Renal cortex interstitium (tissue), 11 donors: ENCODE measurements around the gene CYTH3. TPM values are rescaled to one million over a fixed set of nuclear protein-coding genes. Genes with fewer than 3 reads are reported as not detected.
"Not testable (repeated sequence)": the region's sequence is repeated elsewhere in the genome, so short reads cannot be mapped to it uniquely, and the experiment has no call there.

Experiments
- DNase-seq, 11 donors: peaks; one replicate each; pipeline ENCODE4 v3.0.0-alpha.2; 2013; ENCODE audit warnings: low read depth in 9 of 11, low spot score in 4 of 11; ENCODE audit errors: extremely low read depth in 1 of 11
- polyA plus RNA-seq, 3 donors: library from polyadenylated mRNA; unstranded; fragments of 120-200 nt; gene quantifications; one replicate each; pipeline ENCODE4 v1.2.1, GENCODE V29; 2013; ENCODE audit not compliant: insufficient read length in 3 of 3

Gene CYTH3
- polyA plus RNA-seq, 3 donors: 33.8 to 40.4 (median 38.6) TPM

DNA sequence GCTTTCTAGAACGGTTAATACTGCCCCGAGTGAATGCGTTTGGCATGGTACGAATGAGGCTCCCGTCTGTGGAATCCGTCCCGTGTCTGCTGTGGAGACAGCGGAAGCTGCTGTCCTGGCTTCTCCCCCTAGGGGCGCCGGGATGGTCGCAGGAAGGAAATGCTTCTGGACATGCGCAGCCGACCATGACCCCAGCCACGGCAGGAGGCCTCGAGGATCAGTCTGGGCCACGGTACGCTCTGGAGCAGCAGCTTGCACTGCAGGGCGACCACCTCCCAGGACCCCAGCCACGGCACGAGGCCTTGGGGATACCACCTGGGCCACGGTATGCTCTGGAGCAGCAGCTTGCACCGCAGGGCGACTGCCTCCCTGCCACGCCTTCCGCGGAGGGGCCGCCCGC, 107.9 kb downstream of the CYTH3 start:
- no peak for DNase-seq

DNA sequence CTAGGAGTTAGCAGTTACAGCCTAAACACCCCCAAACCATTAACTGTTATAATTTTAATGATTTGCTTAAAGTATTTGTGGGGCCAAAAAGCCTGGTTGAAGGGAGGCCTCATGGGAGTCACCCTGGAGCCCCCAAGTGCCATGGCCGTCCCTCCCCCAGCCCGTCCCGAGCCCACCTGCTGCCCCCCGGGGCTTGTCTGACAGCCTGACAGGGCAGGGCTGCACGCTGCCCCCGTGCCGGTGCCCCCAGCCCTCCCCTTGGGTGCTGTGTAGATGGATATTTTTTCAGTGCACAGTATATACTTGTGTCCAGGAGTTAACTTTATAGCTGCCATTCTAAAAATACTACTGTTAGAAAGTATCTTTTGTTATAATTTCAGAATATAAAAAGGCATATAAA, 108.4 kb downstream of the CYTH3 start:
- no peak for DNase-seq

DNA sequence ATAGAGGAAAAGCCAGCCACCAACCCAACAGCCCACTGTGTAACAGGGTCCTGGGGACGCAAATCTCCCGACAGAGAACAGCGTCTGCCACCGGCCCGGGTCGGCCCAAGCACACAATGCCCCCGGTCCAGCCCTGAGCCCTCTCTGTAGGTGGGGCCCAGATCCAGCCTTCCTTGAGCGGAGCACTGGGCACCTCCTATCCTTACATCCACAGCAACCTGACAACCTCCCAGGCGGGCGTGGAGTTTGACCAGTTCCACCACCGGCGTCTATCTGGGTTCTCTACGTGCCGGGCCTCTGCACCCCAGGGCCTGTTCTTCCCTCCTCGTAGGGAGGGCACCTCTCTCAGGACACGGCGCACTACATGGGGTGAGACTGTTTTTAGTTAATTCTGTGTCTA, 109.0 kb downstream of the CYTH3 start:
- DNase-seq: no peak

DNA sequence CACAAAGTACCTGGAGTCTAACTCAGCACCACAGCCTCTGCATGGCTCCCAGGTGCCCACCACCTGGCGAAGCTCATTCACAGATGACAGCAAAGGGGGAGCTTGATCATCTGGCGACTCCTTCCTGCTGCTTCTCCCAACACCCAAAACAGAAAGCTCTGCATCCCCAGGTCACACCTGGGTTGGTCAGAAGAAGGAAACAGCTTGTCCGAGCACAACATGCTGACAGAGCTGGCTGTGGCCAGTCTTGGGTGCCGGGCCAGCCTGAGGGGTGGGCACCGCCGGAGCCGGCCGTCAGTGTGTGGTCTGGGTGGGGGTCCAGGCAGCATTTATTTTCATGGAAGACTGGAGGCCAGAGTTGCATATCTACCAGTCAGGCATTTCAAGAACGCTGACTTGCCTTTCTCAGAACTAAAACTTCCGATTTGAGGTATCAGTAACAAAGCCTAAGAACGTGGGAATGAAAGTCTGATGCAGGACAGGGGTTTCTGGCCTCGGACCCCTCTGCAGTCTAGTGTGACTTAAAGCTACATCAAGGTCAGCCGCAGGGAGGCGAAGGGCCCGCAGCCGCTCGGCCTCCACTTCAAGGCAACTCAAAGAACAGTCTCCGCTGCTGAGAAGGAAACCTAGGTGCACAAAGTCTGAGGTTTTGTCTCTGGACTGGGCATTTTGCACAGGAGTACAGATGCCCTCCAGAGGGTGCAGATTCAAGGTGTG, 109.6 kb downstream of the CYTH3 start:
- no peak for DNase-seq

DNA sequence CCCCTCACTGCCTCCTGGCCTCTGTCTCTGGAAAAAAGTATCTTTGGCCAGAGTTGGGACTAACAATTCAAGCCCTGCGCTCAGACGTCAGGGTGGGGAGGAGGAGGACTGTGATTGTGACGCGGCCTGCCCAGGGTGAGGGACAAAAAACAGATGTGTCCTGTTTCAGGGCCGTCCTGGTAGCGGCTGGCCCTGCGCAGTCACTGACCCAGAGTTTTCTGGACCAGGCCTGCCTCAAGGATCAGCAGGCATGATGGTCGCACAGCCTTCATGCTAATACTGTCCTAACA, 110.1 kb downstream of the CYTH3 start:
- DNase-seq: no peak

DNA sequence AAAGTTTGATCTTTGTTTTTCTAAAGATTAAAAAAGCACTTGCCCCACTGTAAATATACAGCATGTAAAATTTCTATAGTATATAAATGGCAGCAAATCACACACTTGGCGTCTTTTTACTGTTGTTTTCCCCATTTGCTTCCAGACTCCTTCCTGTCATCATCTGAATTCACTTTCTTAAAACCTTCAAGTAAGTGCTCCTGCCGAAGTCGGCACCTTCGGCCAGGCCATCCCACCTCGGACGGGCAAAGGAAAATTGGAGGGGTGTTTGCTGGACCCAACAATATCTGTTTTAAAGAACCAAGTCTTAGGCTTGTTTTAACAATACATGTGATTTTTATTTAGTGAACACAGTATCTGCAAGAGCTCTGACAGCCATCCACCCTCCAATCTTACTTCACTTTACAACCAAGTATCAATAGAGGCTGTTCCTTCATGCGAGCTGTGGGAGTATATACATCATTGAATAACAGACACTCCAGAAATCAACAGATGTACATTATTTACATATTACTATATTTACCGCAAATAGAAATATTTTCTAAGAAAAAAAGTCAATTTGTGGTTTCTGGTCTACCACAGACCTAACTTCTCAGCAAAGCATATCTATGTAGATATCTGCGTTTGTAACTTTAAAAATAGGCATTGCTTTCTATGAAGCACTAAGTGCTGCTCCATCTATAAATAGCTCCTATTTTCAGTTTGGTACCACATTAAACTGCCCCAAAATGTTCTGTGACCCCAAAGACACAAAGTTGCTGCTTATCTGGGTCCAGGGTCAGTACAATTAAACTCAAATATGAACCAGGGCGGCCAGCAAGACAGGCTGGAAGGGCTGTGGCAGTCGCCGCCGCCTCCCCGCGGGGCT, 110.7 kb downstream of the CYTH3 start:
- DNase-seq: no peak

DNA sequence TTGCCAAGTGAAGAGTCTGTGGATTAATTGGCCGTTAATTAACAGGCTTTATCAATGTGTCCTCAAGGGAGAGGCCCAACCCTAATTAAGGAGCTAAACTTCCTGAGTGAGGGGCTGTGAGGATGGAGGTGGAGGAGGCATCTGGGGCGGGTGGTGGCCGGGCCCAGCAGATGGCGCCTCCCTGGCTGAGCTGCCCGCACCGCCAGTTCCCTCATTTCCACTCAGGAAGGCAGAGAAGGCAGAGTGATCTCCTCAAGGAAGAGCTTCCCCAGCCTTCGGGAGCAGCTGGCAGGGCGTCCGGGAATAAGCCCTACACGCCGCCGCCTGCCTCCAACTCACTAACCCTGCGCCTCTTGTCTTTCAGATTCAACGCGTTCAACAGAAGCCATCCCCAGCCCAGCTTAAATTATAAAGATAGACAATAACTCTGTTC, 112.2 kb downstream of the CYTH3 start:
- peak in 1 of 11 donors; percentile 50 for DNase-seq

DNA sequence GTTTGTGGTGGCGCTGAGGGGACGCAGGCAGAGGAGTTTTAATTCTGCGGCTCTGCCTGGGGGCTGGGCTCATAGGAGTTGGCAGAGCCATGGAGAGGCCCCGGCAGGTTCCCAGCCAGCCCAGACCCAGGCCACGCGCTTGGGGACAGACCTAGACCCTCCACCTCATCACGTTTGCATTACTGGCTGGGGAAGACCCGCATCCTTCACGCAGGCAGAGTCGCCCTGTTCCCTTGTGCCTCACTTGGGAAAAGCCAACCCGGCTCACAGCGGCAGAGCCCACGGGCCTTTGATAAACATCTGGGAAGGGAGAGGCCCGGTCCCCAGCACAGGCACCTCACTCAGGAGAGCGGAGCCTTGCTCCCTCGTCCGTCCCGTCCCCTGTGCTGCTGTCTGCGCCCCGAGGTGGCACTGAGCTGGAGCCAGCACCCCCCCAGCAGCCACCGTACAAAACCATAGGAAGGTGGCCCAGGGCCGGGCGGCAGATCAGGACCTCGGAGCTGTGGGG, 112.8 kb downstream of the CYTH3 start:
- DNase-seq: no peak

DNA sequence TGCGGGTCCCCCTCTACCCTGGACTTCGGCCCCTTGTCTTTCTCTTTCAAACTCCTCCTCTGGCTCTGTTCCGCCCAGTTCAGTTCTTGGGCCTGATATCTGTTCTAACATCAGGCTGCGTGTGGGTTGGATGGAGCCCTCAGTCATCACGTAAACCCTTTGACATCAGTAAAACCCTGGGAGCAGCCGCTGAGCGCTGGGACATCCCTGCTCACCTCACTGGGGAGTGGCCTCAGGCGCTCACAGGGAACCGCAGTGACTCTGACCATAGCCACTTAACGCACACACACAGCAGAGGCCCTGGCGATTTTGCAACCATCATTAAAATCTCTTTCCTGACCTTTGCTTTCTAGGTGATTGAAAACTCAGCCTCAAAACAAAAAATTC, 113.3 kb downstream of the CYTH3 start:
- DNase-seq: no peak

DNA sequence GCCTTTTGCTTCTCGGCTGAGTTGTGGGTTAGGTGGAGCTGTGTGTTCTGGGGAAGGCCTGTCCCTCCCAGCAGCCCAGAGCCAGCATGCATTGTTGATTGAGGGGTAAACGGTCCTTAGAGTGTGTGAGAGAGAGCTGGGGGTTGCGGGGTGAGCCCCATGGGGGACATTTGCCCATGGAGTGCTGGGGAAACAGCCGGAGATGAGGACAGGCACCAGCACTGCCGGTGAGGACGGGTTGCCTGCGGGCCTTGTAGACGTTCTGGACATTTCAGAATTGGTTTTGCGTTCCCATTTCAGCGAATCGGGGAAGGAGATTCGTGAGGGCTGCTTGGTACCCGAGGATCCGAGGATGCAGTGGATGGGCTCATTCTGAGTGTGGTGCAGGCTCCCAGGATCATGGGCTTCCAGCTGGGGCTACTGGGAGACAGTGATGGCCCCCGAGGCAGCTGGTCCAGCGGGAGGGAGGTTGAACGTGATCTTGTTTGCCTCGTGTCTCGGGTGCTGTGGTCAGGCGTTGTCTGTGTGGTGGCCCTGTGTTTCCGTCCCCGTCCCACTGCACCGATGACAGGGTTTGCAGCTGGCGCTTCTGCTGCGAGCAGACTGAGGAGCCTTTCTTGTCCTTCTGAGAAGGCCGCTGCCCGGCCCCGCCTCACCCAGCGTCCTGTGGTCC, 113.9 kb downstream of the CYTH3 start:
- no peak for DNase-seq

DNA sequence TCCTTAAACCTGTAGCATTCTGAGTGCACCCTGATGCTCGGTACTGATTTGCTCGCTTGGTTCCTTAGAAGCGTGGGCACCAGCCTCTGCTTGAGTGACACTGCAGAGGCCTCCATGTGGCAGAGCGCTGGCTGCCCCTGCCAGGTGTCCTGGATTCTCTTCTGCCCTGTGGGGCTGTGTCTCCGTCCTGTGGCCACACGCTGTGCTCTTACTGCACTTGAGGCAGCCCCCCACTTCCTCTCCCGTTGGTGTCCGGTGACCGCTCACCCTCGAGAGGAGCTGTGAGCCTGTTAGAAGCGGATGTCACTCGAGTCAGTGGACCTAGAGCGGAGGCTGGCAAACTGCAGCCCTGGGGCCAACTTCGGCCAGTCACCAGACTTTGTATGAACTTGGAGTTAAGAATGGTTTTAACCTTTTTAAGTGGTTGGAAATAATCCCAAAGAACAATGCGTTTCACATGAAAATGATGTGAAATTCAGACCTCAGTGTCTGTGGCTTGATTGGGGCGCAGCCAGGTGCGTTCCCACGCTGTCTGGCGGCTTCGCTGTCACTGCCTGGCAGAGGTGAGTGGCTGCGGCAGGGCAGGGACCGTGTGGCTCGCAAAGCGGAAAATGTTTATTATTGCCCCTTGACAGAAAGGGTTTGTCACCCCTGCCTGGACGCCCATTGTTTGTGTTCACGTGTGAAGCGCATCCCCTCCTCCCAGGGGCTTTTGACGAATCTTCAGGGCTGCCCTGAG, 114.6 kb downstream of the CYTH3 start:
- no peak for DNase-seq

DNA sequence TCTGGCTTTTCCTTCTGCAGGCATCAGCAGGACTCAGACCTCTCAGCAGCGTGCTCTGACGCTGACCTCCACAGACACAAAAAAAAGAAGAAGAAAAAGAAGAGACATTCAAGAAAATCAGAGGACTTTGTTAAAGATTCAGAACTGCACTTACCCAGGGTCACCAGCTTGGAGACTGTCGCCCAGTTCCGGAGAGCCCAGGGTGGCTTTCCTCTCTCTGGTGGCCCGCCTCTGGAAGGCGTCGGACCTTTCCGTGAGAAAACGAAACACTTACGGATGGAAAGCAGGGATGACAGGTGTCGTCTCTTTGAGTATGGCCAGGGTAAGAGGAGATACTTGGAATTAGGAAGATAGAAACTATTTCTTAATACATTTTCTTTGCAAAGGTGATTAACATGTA, 115.7 kb downstream of the CYTH3 start:
- no peak for DNase-seq

DNA sequence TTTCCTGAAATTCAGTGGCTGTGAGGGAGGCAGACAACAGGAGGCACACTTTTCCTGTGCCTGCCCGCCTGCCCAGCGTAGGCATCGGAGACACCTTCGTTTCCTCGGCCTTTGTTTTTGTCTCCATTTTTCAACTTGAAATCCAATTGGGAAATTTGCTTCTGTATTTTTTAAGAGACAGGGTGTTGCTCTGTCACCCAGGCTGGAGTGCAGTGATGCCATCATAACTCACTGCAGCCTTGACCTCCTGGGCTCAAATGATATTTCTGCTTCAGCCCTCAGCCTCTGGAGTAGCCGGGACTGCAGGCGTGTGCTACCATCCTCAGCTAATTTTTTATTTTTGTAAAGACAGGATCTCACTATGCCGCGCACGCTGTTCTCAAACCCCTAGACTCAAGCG, 116.8 kb downstream of the CYTH3 start:
- DNase-seq: no peak

DNA sequence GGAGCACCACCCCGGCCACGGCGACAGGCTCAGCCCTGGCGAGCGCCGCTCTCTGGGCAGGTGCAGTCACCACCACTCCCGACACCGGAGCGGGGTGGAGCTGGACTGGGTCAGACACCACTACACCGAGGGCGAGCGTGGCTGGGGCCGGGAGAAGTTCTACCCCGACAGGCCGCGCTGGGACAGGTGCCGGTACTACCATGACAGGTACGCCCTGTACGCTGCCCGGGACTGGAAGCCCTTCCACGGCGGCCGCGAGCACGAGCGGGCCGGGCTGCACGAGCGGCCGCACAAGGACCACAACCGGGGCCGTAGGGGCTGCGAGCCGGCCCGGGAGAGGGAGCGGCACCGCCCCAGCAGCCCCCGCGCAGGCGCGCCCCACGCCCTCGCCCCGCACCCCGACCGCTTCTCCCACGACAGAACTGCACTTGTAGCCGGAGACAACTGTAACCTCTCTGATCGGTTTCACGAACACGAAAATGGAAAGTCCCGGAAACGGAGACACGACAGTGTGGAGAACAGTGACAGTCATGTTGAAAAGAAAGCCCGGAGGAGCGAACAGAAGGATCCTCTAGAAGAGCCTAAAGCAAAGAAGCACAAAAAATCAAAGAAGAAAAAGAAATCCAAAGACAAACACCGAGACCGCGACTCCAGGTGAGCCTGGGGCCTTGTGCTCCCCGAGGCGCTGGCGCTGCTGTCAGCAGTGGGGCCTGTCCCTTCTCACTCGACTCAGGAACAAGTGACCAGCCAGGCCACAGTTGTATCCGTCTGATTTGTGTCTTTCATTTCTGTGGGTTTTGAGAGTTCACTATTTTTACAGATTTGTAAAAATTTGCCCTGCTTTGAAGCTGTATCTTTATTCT, 117.7 kb downstream of the CYTH3 start:
- no peak for DNase-seq

DNA sequence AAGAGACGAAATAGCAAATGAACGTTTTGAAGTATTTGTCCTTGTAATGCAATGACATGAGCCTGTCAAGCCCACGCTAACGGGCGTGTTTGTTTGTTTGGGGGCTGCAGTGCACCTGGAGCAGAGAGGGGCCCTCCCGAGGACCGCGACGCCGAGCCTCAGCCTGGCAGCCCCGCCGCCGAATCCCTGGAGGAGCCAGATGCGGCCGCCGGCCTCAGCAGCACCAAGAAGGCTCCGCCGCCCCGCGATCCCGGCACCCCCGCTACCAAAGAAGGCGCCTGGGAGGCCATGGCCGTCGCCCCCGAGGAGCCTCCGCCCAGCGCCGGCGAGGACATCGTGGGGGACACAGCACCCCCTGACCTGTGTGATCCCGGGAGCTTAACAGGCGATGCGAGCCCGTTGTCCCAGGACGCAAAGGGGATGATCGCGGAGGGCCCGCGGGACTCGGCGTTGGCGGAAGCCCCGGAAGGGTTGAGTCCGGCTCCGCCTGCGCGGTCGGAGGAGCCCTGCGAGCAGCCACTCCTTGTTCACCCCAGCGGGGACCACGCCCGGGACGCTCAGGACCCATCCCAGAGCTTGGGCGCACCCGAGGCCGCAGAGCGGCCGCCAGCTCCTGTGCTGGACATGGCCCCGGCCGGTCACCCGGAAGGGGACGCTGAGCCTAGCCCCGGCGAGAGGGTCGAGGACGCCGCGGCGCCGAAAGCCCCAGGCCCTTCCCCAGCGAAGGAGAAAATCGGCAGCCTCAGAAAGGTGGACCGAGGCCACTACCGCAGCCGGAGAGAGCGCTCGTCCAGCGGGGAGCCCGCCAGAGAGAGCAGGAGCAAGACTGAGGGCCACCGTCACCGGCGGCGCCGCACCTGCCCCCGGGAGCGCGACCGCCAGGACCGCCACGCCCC, 118.5 kb downstream of the CYTH3 start:
- no peak for DNase-seq

DNA sequence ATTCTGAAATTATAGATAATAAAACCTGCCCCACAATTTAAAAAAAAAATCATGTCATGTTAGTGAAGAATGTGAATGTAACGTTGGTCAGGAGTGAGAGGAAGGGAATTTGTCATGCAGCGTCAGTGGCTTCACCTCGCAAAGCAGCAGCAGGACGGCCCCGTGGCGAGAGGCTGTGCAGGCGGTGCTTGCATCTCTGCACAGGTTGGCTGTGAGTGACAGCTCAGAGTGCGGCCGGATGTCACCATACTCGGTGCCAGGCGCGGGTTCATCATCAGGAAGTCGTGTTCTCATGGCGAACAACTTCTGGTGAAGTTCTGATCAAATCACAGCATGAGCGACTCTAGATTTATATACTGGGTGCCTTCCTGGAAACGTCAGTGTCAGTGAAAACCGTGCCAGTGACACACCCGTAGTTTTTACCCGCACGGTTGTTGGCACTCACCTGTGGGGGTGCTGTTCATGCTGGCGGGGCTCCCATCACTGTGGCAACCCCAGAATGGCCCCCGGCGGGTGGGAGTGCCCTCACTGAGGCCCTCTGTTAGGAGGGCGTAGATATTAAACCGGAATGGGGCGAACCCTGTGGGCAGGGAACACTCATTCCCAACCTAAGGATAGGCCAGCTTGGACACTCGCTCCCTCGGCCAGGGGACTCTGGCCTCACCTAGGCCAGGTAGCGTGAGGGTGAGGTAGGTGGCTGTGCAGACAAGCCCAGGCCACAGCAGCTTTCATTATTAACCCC, 120.3 kb downstream of the CYTH3 start:
- DNase-seq: no peak

DNA sequence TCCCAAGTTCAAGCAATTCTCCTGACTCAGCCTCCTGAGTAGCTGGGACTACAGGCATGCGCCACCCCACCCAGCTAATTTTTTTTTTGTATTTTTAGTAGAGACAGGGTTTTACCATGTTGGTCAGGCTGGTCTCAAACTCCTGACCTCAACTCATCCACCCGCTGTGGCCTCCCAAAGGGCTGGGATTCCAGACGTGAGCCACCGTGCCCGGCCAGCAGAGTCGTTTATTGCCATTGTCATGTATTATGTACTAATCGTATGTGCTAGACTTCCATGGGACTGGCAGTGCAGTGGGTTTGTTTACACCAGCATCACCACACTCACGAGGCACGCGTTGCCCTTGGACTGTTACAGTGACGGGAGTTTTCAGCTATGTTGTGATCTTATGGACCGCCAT, 120.9 kb downstream of the CYTH3 start:
- DNase-seq: not testable (repeated sequence)
